ENCODE measurements around the gene TBX6. TPM values are rescaled to one million over a fixed set of nuclear protein-coding genes. Genes with fewer than 3 reads are reported as not detected.

Gene TBX6
- total RNA-seq, 3 donors from 2014 or later: 0.33 to 0.87 (median 0.48) TPM

GRCh38 chr16:30085247-30085646 lies 6.5 kb downstream of the TBX6 start:
- H3K27me3 Mint-ChIP-seq (ENCODE audit: low read depth): no peaks in the 10 kb centered on the region
- peaks cover 12% of the 10 kb centered on the region for H3K4me1 Mint-ChIP-seq (ENCODE audit: low read depth)
- DNase-seq (no peak), ATAC-seq (no peak)
- no peaks in the 10 kb centered on the region for H3K9me3 Mint-ChIP-seq
- H3K36me3 Mint-ChIP-seq (ENCODE audit: insufficient read depth): peaks cover 15% of the 10 kb centered on the region
- no peak overlapping the region for H3K4me3 Mint-ChIP-seq

- DNase-seq (no peak), ATAC-seq (no peak)
- H3K4me1 Mint-ChIP-seq (ENCODE audit: low read depth): peaks cover 9% of the 10 kb centered on the region
- H3K36me3 Mint-ChIP-seq (ENCODE audit: insufficient read depth): peaks cover 15% of the 10 kb centered on the region
- H3K4me3 Mint-ChIP-seq: no peak overlapping the region
- no peaks in the 10 kb centered on the region for H3K27me3 Mint-ChIP-seq (ENCODE audit: low read depth)
- H3K9me3 Mint-ChIP-seq: no peaks in the 10 kb centered on the region
These were observed 6.9 kb downstream of the TBX6 start for GRCh38 chr16:30084816-30085159.

- DNase-seq (no peak), ATAC-seq (no peak)
- Mint-ChIP-seq H3K4me1 (ENCODE audit: low read depth) (peaks cover 7% of the 10 kb centered on the region), H3K36me3 (ENCODE audit: insufficient read depth) (peaks cover 19% of the 10 kb centered on the region), H3K4me3 (no peak overlapping the region), H3K27me3 (ENCODE audit: low read depth) (no peaks in the 10 kb centered on the region), H3K9me3 (no peaks in the 10 kb centered on the region)
These were observed 7.5 kb downstream of the TBX6 start for GRCh38 chr16:30084096-30084815.

GRCh38 chr16:30083216-30084055 lies 8.3 kb downstream of the TBX6 start:
- no peak overlapping the region for H3K4me3 Mint-ChIP-seq
- peaks cover 10% of the 10 kb centered on the region for H3K4me1 Mint-ChIP-seq (ENCODE audit: low read depth)
- DNase-seq (no peak), ATAC-seq (no peak)
- H3K9me3 Mint-ChIP-seq: no peaks in the 10 kb centered on the region
- H3K36me3 Mint-ChIP-seq (ENCODE audit: insufficient read depth): peaks cover 19% of the 10 kb centered on the region
- H3K27me3 Mint-ChIP-seq (ENCODE audit: low read depth): no peaks in the 10 kb centered on the region

GRCh38 chr16:30082545-30083090 lies 9.1 kb downstream of the TBX6 start:
- DNase-seq: no peak
- ATAC-seq: no peak
- Mint-ChIP-seq H3K9me3 (no peaks in the 10 kb centered on the region), H3K4me1 (ENCODE audit: low read depth) (peaks cover 17% of the 10 kb centered on the region), H3K36me3 (ENCODE audit: insufficient read depth) (peaks cover 23% of the 10 kb centered on the region), H3K27me3 (ENCODE audit: low read depth) (no peaks in the 10 kb centered on the region), H3K4me3 (no peak overlapping the region)

- Mint-ChIP-seq H3K4me3 (no peak overlapping the region), H3K27me3 (ENCODE audit: low read depth) (no peaks in the 10 kb centered on the region), H3K9me3 (no peaks in the 10 kb centered on the region), H3K4me1 (ENCODE audit: low read depth) (peaks cover 35% of the 10 kb centered on the region), H3K36me3 (ENCODE audit: insufficient read depth) (peaks cover 30% of the 10 kb centered on the region)
- ATAC-seq: no peak
- DNase-seq: no peak
These were observed 12.2 kb downstream of the TBX6 start for GRCh38 chr16:30079480-30079879.

- Mint-ChIP-seq H3K36me3 (ENCODE audit: insufficient read depth) (peaks cover 30% of the 10 kb centered on the region), H3K4me1 (ENCODE audit: low read depth) (peaks cover 36% of the 10 kb centered on the region), H3K9me3 (no peaks in the 10 kb centered on the region), H3K27me3 (ENCODE audit: low read depth) (no peaks in the 10 kb centered on the region), H3K4me3 (no peak overlapping the region)
- no peak for DNase-seq
- no peak for ATAC-seq
These were observed 13.0 kb downstream of the TBX6 start for GRCh38 chr16:30078744-30079143.

GRCh38 chr16:30077656-30078055 lies 14.1 kb downstream of the TBX6 start:
- H3K36me3 Mint-ChIP-seq (ENCODE audit: insufficient read depth): peaks cover 25% of the 10 kb centered on the region

GRCh38 chr16:30076276-30076791 lies 15.4 kb downstream of the TBX6 start:
- H3K36me3 Mint-ChIP-seq (ENCODE audit: insufficient read depth): peaks cover 25% of the 10 kb centered on the region
- H3K4me3 Mint-ChIP-seq: peak overlapping the region; percentile 93
- no peaks in the 10 kb centered on the region for H3K27me3 Mint-ChIP-seq (ENCODE audit: low read depth)
- ATAC-seq (peak; percentile 41 to 47), DNase-seq (no peak)
- H3K4me1 Mint-ChIP-seq (ENCODE audit: low read depth): peaks cover 36% of the 10 kb centered on the region
- no peaks in the 10 kb centered on the region for H3K9me3 Mint-ChIP-seq

More at GRCh38 chr16:30077656-30078055, 14.1 kb downstream of the TBX6 start:
- Mint-ChIP-seq H3K4me1 (ENCODE audit: low read depth) (peaks cover 36% of the 10 kb centered on the region), H3K27me3 (ENCODE audit: low read depth) (no peaks in the 10 kb centered on the region), H3K4me3 (peak overlapping the region; percentile 93), H3K9me3 (no peaks in the 10 kb centered on the region)
- ATAC-seq: no peak
- no peak for DNase-seq

GRCh38 chr16:30075503-30076275 lies 16.0 kb downstream of the TBX6 start, which contains the start of gene PPP4C:
Gene PPP4C, plus strand, starts transcription at chr16:30075994. Its CDS starts 384 bp downstream, at chr16:30076378.
- DNase-seq (peak; percentile 84), ATAC-seq (peak; percentile 91 to 94)
- no peaks in the 10 kb centered on the region for H3K9me3 Mint-ChIP-seq
- peaks cover 26% of the 10 kb centered on the region for H3K36me3 Mint-ChIP-seq (ENCODE audit: insufficient read depth)
- H3K4me3 Mint-ChIP-seq: peak within 1 kb of the TSS; percentile 93
- H3K4me1 Mint-ChIP-seq (ENCODE audit: low read depth): peaks cover 36% of the 10 kb centered on the region
- H3K27me3 Mint-ChIP-seq (ENCODE audit: low read depth): no peaks in the 10 kb centered on the region

GRCh38 chr16:30070490-30070889 lies 21.2 kb downstream of the TBX6 start:
- no peaks in the 10 kb centered on the region for H3K27me3 Mint-ChIP-seq (ENCODE audit: low read depth)
- H3K4me1 Mint-ChIP-seq (ENCODE audit: low read depth): peaks cover 35% of the 10 kb centered on the region
- peaks cover 41% of the 10 kb centered on the region for H3K36me3 Mint-ChIP-seq (ENCODE audit: insufficient read depth)
- DNase-seq (no peak), ATAC-seq (no peak)
- no peak overlapping the region for H3K4me3 Mint-ChIP-seq
- H3K9me3 Mint-ChIP-seq: no peaks in the 10 kb centered on the region

GRCh38 chr16:30069611-30070462 lies 21.9 kb downstream of the TBX6 start:
- peaks cover 34% of the 10 kb centered on the region for H3K4me1 Mint-ChIP-seq (ENCODE audit: low read depth)
- peaks cover 41% of the 10 kb centered on the region for H3K36me3 Mint-ChIP-seq (ENCODE audit: insufficient read depth)
- ATAC-seq (no peak), DNase-seq (no peak)
- H3K27me3 Mint-ChIP-seq (ENCODE audit: low read depth): no peaks in the 10 kb centered on the region
- no peaks in the 10 kb centered on the region for H3K9me3 Mint-ChIP-seq
- H3K4me3 Mint-ChIP-seq: peak overlapping the region; percentile 8
